OCI-LY3 (cell line): ENCODE data around the gene NOS1AP.

Experiments used
- H2AFZ ChIP-seq: fragments of 200-600, 300-600 bp; shearing (Covaris generic); 2 replicates; pipeline ENCODE4 v1.6.0; 2014; ENCODE audit warnings: antibody characterized with exemption, low read depth, low read length
- H3K27ac ChIP-seq: fragments of 200-600, 300-600 bp; sonication (generic); 2 replicates; pipeline ENCODE4 v1.5.1; 2014; ENCODE audit warnings: mild to moderate bottlenecking, low read length, moderate library complexity, mixed read lengths
- H3K27me3 ChIP-seq: fragments of 200-600, 300-600 bp; sonication (generic); 2 replicates; pipeline ENCODE4 v1.6.1; 2014; ENCODE audit warnings: low read depth, low read length, mixed read lengths
- H3K36me3 ChIP-seq: fragments of 200-600, 300-600 bp; sonication (generic); replicated peaks from 2 replicates; pipeline ENCODE3; 2014; ENCODE audit warnings: low read depth, low read length, mixed read lengths
- H3K4me1 ChIP-seq: fragments of 300-600, 200-600 bp; sonication (generic); 2 replicates; pipeline ENCODE4 v1.6.1; 2014; ENCODE audit warnings: low read length, mixed read lengths
- H3K4me2 ChIP-seq: fragments of 200-600, 300-600 bp; sonication (generic); 2 replicates; pipeline ENCODE4 v1.6.1; 2014; ENCODE audit warnings: low read length, mixed read lengths
- H3K4me3 ChIP-seq: fragments of 300-600, 200-600 bp; sonication (generic); 2 replicates; pipeline ENCODE4 v1.5.1; 2014; ENCODE audit warnings: antibody characterized with exemption, mild to moderate bottlenecking, low read length, moderate library complexity
- H3K79me2 ChIP-seq: fragments of 300-600, 200-600 bp; shearing (Covaris generic); 2 replicates; pipeline ENCODE4 v1.6.1; 2014; ENCODE audit warnings: mild to moderate bottlenecking, low read length, mixed read lengths
- H3K9ac ChIP-seq: fragments of 300-600, 200-600 bp; shearing (Covaris generic); 2 replicates; pipeline ENCODE4 v1.6.0; 2014; ENCODE audit warnings: mild to moderate bottlenecking, low read length, moderate library complexity
- H3K9me3 ChIP-seq: fragments of 200-600, 300-600 bp; shearing (Covaris generic); 2 replicates; pipeline ENCODE4 v1.6.1; 2014; ENCODE audit warnings: low read length, mixed read lengths; ENCODE audit not compliant: insufficient read depth
- H4K20me1 ChIP-seq: fragments of 200-600, 300-600 bp; sonication (generic); 2 replicates; pipeline ENCODE4 v1.6.1; 2016; ENCODE audit warnings: low read length, mixed read lengths; ENCODE audit not compliant: insufficient read depth
- EZH2phosphoT487 ChIP-seq: fragments of 200-600 bp; shearing (Covaris generic); IDR thresholded peaks from 2 replicates; pipeline ENCODE4 v1.6.1; 2018; ENCODE audit warnings: antibody characterized with exemption, mixed run types, low read depth
- TF ChIP-seq, protein P1 (sequence below): fragments of 200-600, 300-600 bp; sonication (generic); IDR thresholded peaks from 2 replicates; pipeline ENCODE4 v1.5.1; 2014; ENCODE audit warnings: antibody characterized with exemption, low read length, low read depth

Gene NOS1AP

DNA sequence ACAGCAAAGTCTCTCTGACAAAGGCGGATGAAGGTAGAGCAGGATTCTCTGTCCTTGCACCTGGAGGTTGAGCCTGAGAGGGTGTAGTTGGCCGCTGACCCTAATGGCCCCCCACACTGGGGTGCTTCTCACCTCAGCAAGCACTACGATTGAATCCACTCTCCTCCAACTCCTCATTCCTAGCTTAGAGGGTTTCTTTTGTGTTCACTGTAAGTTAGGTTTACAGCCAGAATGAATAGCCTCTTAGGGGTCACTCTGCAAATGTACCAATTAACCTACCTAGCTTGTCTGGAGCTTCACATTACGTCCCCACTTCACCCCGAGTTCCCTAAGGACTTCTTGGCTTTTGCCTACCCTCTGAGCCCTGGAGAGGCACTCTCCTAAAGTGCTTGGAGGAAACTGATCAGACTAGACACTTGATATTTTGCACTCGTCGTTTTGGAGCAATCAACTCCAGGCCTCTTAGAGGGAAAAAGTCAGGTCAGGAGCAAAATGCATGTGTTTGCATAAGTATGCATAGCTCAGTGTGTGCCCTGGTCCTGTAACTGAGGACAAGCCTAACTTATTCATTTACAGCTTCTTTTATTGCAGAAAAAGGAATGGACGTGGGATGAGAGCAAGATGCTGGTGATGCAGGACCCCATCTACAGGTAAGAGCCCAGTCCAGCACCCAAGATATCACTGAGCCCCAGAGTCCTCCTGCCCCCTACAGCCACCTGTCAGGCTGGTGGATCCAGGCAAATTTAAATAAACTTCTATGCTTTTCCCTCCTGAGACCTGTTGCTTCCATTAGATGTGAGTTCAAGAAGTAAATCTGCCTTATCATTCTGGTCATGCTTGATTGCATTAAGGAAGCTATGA lies 230.8 kb downstream of the NOS1AP start:
- peaks cover 81% of the 10 kb centered on the region for H3K27me3 ChIP-seq
- no peak overlapping the region for H2AFZ ChIP-seq
- H3K27ac ChIP-seq = no peak overlapping the region
- no peak overlapping the region for H3K4me3 ChIP-seq
- no peaks in the 10 kb centered on the region for H3K79me2 ChIP-seq
- no peak for TF ChIP-seq EZH2phosphoT487
- TF ChIP-seq, protein P1, sequence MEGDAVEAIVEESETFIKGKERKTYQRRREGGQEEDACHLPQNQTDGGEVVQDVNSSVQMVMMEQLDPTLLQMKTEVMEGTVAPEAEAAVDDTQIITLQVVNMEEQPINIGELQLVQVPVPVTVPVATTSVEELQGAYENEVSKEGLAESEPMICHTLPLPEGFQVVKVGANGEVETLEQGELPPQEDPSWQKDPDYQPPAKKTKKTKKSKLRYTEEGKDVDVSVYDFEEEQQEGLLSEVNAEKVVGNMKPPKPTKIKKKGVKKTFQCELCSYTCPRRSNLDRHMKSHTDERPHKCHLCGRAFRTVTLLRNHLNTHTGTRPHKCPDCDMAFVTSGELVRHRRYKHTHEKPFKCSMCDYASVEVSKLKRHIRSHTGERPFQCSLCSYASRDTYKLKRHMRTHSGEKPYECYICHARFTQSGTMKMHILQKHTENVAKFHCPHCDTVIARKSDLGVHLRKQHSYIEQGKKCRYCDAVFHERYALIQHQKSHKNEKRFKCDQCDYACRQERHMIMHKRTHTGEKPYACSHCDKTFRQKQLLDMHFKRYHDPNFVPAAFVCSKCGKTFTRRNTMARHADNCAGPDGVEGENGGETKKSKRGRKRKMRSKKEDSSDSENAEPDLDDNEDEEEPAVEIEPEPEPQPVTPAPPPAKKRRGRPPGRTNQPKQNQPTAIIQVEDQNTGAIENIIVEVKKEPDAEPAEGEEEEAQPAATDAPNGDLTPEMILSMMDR = no peak
- no peaks in the 10 kb centered on the region for H3K4me1 ChIP-seq
- H3K36me3 ChIP-seq = no peaks in the 10 kb centered on the region
- no peaks in the 10 kb centered on the region for H4K20me1 ChIP-seq
- H3K9me3 ChIP-seq = no peaks in the 10 kb centered on the region
- H3K4me2 ChIP-seq = no peak overlapping the region
- H3K9ac ChIP-seq = no peak overlapping the region

DNA sequence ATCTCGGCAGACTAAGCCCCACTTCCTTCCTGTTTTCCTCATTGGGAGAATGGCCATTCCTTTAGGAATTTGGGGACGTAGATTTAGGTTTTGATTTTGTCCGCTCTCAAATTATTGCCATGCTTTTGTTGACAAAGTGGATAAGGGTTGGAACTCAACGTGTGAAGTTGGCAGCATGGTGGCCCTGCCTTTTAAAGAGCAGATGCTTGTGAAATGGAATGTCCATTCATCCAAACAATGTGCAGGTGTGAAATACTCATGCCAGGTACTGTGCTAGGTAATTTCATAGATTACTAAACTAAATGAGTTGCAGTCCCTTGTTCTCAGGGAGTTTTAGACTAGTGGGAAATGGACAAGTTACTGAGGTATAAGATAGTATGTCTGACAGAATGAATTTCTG lies 232.2 kb downstream of the NOS1AP start:
- Histone ChIP-seq H3K4me3 (no peak overlapping the region), H3K4me2 (no peak overlapping the region)

DNA sequence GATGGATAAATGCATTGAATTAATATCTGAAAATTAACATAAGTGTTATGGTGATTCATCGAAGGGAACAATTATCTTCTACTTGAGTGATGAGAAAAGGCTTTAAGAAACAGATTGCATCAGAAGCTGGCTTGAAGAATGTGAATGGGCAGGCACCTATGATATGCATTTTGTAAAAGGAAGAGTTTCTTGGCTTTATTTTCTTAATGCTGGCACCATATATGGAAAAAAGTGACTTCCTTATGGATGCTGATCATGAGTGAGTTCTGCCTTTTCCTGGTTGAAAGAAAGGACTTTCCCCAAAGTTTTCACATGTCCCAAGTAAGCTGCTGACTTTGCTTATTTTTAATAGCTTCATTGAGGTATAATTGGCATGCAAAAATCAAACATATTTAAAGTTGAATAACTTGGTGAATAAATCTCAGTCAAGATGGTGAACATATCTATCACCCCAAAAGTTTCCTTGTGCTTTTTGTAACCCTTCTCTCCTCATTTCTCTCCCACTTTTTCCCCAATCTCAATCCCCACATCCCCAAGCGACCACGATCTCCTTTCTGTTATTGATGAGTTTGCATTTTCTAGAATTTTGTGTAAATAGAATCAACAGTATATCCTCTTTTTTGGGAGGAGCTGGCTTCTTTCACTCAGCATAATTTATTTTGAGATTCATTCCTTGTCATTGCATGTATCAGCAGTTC lies 233.0 kb downstream of the NOS1AP start:
- Histone ChIP-seq H3K9ac (no peak overlapping the region), H3K9me3 (no peaks in the 10 kb centered on the region), H3K79me2 (no peaks in the 10 kb centered on the region), H3K4me2 (no peak overlapping the region), H4K20me1 (no peaks in the 10 kb centered on the region), H3K27ac (no peak overlapping the region), H3K4me3 (no peak overlapping the region), H3K27me3 (peaks cover 69% of the 10 kb centered on the region), H3K4me1 (peaks cover 7% of the 10 kb centered on the region), H3K36me3 (no peaks in the 10 kb centered on the region), H2AFZ (no peak overlapping the region)
- TF ChIP-seq, protein P1 = no peak
- TF ChIP-seq EZH2phosphoT487 = no peak

More for the DNA sequence above, 232.2 kb downstream of the NOS1AP start:
- Histone ChIP-seq H3K27ac (no peak overlapping the region), H3K4me1 (peaks cover 7% of the 10 kb centered on the region), H3K27me3 (peaks cover 76% of the 10 kb centered on the region), H2AFZ (no peak overlapping the region), H3K79me2 (no peaks in the 10 kb centered on the region), H3K9me3 (no peaks in the 10 kb centered on the region), H3K36me3 (no peaks in the 10 kb centered on the region), H4K20me1 (no peaks in the 10 kb centered on the region), H3K9ac (no peak overlapping the region)
- no peak for TF ChIP-seq EZH2phosphoT487
- TF ChIP-seq, protein P1 = no peak

DNA sequence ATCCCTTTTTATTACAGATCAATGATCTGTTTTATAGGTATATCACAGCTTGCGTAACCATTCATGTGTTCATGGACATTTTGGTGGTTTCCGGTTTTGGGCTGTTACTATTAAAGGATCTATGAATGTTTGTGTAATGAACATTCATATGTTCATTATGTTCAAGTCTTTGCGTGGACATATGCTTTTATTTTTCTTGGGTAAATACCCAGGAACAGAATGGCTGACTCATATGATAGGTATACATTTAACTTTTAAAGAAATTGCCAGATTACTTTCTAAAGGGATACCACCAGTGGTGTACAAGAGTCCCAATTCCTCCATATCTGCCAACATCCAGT lies 233.5 kb downstream of the NOS1AP start:
- no peak for TF ChIP-seq EZH2phosphoT487
- TF ChIP-seq, protein P1 = no peak
- no peaks in the 10 kb centered on the region for H3K36me3 ChIP-seq
- H3K27me3 ChIP-seq = peaks cover 65% of the 10 kb centered on the region
- H3K4me1 ChIP-seq = peaks cover 7% of the 10 kb centered on the region
- no peaks in the 10 kb centered on the region for H4K20me1 ChIP-seq
- no peak overlapping the region for H3K4me2 ChIP-seq
- no peaks in the 10 kb centered on the region for H3K79me2 ChIP-seq
- no peak overlapping the region for H2AFZ ChIP-seq
- no peak overlapping the region for H3K9ac ChIP-seq
- H3K9me3 ChIP-seq = no peaks in the 10 kb centered on the region; the same call in 1 of the 2 replicates
- no peak overlapping the region for H3K27ac ChIP-seq
- no peak overlapping the region for H3K4me3 ChIP-seq
